Measurements from ENCODE around the gene SSNA1.

GRCh38 chr9:137172901-137173795 is 15.3 kb upstream of the SSNA1 start:
- TF ChIP-seq CTCF (IDR thresholded peaks at IDR 0.05) (no peak), POLR2AphosphoS5 (IDR thresholded peaks at IDR 0.05) (no peak)
